HEK293 (cell line): ENCODE results near the gene PRCP.

ENCODE experiments used
- BCL11B ChIP-seq: fragments of 450-650 bp; formaldehyde crosslinking; IDR thresholded peaks from 2 replicates; pipeline ENCODE4 v1.5.1; 2016; ENCODE audit warnings: low read depth, missing biosample characterization, missing genetic modification characterization
- FEZF1 ChIP-seq: fragments of 450-650 bp; formaldehyde crosslinking; IDR thresholded peaks from 2 replicates; pipeline ENCODE4 v1.5.1; 2016; ENCODE audit warnings: missing biosample characterization, missing genetic modification characterization
- GLIS1 ChIP-seq: fragments of 450-650 bp; formaldehyde crosslinking; IDR thresholded peaks from 2 replicates; pipeline ENCODE4 v1.5.1; 2016; ENCODE audit warnings: missing biosample characterization, missing genetic modification characterization
- GLIS2 ChIP-seq: fragments of 450-650 bp; formaldehyde crosslinking; IDR thresholded peaks from 2 replicates; pipeline ENCODE4 v1.5.1; 2016; ENCODE audit warnings: missing biosample characterization, missing genetic modification characterization
- OVOL3 ChIP-seq: fragments of 450-650 bp; formaldehyde crosslinking; IDR thresholded peaks from 2 replicates; pipeline ENCODE4 v1.5.1; 2016; ENCODE audit warnings: missing biosample characterization, missing genetic modification characterization
- SCRT1 ChIP-seq: fragments of 450-650 bp; formaldehyde crosslinking; IDR thresholded peaks from 2 replicates; pipeline ENCODE4 v1.5.1; 2016; ENCODE audit warnings: missing biosample characterization, missing genetic modification characterization, borderline replicate concordance
- SP7 ChIP-seq: fragments of 450-650 bp; formaldehyde crosslinking; IDR thresholded peaks from 2 replicates; pipeline ENCODE4 v1.5.1; 2016; ENCODE audit warnings: missing biosample characterization, missing genetic modification characterization
- WT1 ChIP-seq: fragments of 450-650 bp; formaldehyde crosslinking; IDR thresholded peaks from 2 replicates; pipeline ENCODE4 v1.5.1; 2016; ENCODE audit warnings: missing biosample characterization, missing genetic modification characterization
- ZBTB10 ChIP-seq: fragments of 450-650 bp; formaldehyde crosslinking; IDR thresholded peaks from 2 replicates; pipeline ENCODE4 v1.5.1; 2016; ENCODE audit warnings: missing biosample characterization, missing genetic modification characterization
- ZFP3 ChIP-seq: fragments of 450-650 bp; formaldehyde crosslinking; IDR thresholded peaks from 2 replicates; pipeline ENCODE4 v1.5.1; 2016; ENCODE audit warnings: low read depth, missing biosample characterization, missing genetic modification characterization
- ZFP37 ChIP-seq: fragments of 450-650 bp; formaldehyde crosslinking; IDR thresholded peaks from 2 replicates; pipeline ENCODE4 v1.5.1; 2016; ENCODE audit warnings: missing biosample characterization, missing genetic modification characterization
- ZNF2 ChIP-seq: fragments of 450-650 bp; formaldehyde crosslinking; IDR thresholded peaks from 2 replicates; pipeline ENCODE4 v1.5.1; 2016; ENCODE audit warnings: missing biosample characterization, missing genetic modification characterization
- ZNF335 ChIP-seq: fragments of 450-650 bp; formaldehyde crosslinking; conservative IDR thresholded peaks from 2 replicates; pipeline ENCODE4 v1.5.1; 2016; ENCODE audit warnings: missing biosample characterization, missing genetic modification characterization
- ZNF366 ChIP-seq: fragments of 450-650 bp; formaldehyde crosslinking; conservative IDR thresholded peaks from 2 replicates; pipeline ENCODE4 v1.5.1; 2016; ENCODE audit warnings: missing biosample characterization, missing genetic modification characterization
- ZNF488 ChIP-seq: fragments of 450-650 bp; formaldehyde crosslinking; IDR thresholded peaks from 2 replicates; pipeline ENCODE4 v1.5.1; 2016; ENCODE audit warnings: missing biosample characterization, missing genetic modification characterization
- ZNF518A ChIP-seq: fragments of 450-650 bp; formaldehyde crosslinking; conservative IDR thresholded peaks from 2 replicates; pipeline ENCODE4 v1.5.1; 2016; ENCODE audit warnings: low read depth, missing biosample characterization, missing genetic modification characterization
- ZNF600 ChIP-seq: fragments of 450-650 bp; formaldehyde crosslinking; IDR thresholded peaks from 2 replicates; pipeline ENCODE4 v1.5.1; 2016; ENCODE audit warnings: missing biosample characterization, missing genetic modification characterization
- TF ChIP-seq, protein P1 (sequence below): fragments of 450-650 bp; formaldehyde crosslinking; conservative IDR thresholded peaks from 2 replicates; pipeline ENCODE4 v1.5.1; 2016; ENCODE audit warnings: low read depth, missing biosample characterization, missing genetic modification characterization
- TF ChIP-seq, protein P2 (sequence below): fragments of 450-650 bp; formaldehyde crosslinking; IDR thresholded peaks from 2 replicates; pipeline ENCODE4 v1.5.1; 2017; ENCODE audit warnings: missing biosample characterization, missing genetic modification characterization
- TF ChIP-seq, protein P3 (sequence below): fragments of 450-650 bp; formaldehyde crosslinking; IDR thresholded peaks from 2 replicates; pipeline ENCODE4 v1.5.1; 2016; ENCODE audit warnings: missing biosample characterization, missing genetic modification characterization

Gene PRCP

GRCh38 chr11:82901165-82901921, 1.1 kb upstream of the PRCP start, which contains the start of gene DDIAS (continued):
- TF ChIP-seq ZBTB10 (tag by site-specific recombination), result peak; percentile 90
- TF ChIP-seq OVOL3, result no peak
- TF ChIP-seq SP7, result peak; percentile 23; the same call in 1 of the 2 replicates
- TF ChIP-seq, protein P1, sequence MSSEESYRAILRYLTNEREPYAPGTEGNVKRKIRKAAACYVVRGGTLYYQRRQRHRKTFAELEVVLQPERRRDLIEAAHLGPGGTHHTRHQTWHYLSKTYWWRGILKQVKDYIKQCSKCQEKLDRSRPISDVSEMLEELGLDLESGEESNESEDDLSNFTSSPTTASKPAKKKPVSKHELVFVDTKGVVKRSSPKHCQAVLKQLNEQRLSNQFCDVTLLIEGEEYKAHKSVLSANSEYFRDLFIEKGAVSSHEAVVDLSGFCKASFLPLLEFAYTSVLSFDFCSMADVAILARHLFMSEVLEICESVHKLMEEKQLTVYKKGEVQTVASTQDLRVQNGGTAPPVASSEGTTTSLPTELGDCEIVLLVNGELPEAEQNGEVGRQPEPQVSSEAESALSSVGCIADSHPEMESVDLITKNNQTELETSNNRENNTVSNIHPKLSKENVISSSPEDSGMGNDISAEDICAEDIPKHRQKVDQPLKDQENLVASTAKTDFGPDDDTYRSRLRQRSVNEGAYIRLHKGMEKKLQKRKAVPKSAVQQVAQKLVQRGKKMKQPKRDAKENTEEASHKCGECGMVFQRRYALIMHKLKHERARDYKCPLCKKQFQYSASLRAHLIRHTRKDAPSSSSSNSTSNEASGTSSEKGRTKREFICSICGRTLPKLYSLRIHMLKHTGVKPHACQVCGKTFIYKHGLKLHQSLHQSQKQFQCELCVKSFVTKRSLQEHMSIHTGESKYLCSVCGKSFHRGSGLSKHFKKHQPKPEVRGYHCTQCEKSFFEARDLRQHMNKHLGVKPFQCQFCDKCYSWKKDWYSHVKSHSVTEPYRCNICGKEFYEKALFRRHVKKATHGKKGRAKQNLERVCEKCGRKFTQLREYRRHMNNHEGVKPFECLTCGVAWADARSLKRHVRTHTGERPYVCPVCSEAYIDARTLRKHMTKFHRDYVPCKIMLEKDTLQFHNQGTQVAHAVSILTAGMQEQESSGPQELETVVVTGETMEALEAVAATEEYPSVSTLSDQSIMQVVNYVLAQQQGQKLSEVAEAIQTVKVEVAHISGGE (tag by site-specific recombination), result peak; percentile 79
- 0 out of 2 replicates have a peak, but pooled peaks have one; percentile 24 for TF ChIP-seq GLIS1
- TF ChIP-seq, protein P2, sequence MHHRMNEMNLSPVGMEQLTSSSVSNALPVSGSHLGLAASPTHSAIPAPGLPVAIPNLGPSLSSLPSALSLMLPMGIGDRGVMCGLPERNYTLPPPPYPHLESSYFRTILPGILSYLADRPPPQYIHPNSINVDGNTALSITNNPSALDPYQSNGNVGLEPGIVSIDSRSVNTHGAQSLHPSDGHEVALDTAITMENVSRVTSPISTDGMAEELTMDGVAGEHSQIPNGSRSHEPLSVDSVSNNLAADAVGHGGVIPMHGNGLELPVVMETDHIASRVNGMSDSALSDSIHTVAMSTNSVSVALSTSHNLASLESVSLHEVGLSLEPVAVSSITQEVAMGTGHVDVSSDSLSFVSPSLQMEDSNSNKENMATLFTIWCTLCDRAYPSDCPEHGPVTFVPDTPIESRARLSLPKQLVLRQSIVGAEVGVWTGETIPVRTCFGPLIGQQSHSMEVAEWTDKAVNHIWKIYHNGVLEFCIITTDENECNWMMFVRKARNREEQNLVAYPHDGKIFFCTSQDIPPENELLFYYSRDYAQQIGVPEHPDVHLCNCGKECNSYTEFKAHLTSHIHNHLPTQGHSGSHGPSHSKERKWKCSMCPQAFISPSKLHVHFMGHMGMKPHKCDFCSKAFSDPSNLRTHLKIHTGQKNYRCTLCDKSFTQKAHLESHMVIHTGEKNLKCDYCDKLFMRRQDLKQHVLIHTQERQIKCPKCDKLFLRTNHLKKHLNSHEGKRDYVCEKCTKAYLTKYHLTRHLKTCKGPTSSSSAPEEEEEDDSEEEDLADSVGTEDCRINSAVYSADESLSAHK (tag by site-specific recombination), result no peak
- no peak for TF ChIP-seq ZNF488 (tag by site-specific recombination)
- TF ChIP-seq WT1 (tag by site-specific recombination), result no peak; the same call in 1 of the 2 replicates
- no peak for TF ChIP-seq ZFP37 (tag by site-specific recombination)
- TF ChIP-seq ZNF600 (tag by site-specific recombination), result peak; percentile 99
- TF ChIP-seq ZNF518A (tag by site-specific recombination), result 0 out of 2 replicates have a peak, but pooled peaks have one; percentile 25
- TF ChIP-seq SCRT1 (tag by site-specific recombination), result peak; percentile 61; the same call in 1 of the 2 replicates
- TF ChIP-seq ZNF335 (tag by site-specific recombination), result peak; percentile 71
- no peak for TF ChIP-seq FEZF1 (tag by site-specific recombination)
- TF ChIP-seq BCL11B (tag by site-specific recombination), result 0 out of 2 replicates have a peak, but pooled peaks have one; percentile 30
- TF ChIP-seq, protein P3, sequence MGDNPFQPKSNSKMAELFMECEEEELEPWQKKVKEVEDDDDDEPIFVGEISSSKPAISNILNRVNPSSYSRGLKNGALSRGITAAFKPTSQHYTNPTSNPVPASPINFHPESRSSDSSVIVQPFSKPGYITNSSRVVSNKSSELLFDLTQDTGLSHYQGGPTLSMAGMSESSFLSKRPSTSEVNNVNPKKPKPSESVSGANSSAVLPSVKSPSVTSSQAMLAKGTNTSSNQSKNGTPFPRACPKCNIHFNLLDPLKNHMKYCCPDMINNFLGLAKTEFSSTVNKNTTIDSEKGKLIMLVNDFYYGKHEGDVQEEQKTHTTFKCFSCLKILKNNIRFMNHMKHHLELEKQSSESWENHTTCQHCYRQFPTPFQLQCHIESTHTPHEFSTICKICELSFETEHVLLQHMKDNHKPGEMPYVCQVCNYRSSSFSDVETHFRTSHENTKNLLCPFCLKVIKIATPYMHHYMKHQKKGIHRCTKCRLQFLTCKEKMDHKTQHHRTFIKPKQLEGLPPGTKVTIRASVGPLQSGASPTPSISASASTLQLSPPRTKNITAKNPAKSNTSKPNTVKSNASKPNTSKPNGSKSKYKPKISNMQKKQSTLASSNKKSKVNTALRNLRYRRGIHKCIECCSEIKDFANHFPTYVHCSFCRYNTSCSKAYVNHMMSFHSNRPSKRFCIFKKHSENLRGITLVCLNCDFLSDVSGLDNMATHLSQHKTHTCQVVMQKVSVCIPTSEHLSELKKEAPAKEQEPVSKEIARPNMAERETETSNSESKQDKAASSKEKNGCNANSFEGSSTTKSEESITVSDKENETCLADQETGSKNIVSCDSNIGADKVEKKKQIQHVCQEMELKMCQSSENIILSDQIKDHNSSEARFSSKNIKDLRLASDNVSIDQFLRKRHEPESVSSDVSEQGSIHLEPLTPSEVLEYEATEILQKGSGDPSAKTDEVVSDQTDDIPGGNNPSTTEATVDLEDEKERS (tag by site-specific recombination), result no peak
- 0 out of 2 replicates have a peak, but pooled peaks have one; percentile 24 for TF ChIP-seq GLIS2 (tag by site-specific recombination)
- TF ChIP-seq ZNF2 (tag by site-specific recombination), result no peak
- TF ChIP-seq ZNF366 (tag by site-specific recombination), result 0 out of 2 replicates have a peak, but pooled peaks have one; percentile 24
- no peak for TF ChIP-seq ZFP3 (tag by site-specific recombination)
